HEK293T (cell line): Measurements from ENCODE around the gene C2CD2.

Experiments
- ARNT ChIP-seq: fragments of 450-650 bp; IDR thresholded peaks from 2 replicates; pipeline ENCODE4 v1.6.1; 2017; ENCODE audit warnings: mild to moderate bottlenecking
- BHLHE40 ChIP-seq: fragments of 450-650 bp; IDR thresholded peaks from 2 replicates; pipeline ENCODE4 v1.6.1; 2016; ENCODE audit warnings: mild to moderate bottlenecking, moderate library complexity, borderline replicate concordance
- ELF4 ChIP-seq: fragments of 450-650 bp; IDR thresholded peaks from 2 replicates; pipeline ENCODE4 v1.6.1; 2017; ENCODE audit warnings: antibody characterized with exemption
- FOXK2 ChIP-seq: fragments of 450-650 bp; IDR thresholded peaks from 2 replicates; pipeline ENCODE4 v1.6.1; 2016; ENCODE audit warnings: mild to moderate bottlenecking
- NFRKB ChIP-seq: fragments of 450-650 bp; IDR thresholded peaks from 2 replicates; pipeline ENCODE4 v1.6.1; 2016; ENCODE audit warnings: mild to moderate bottlenecking, moderate library complexity
- SP1 ChIP-seq: fragments of 450-650 bp; IDR thresholded peaks from 2 replicates; pipeline ENCODE4 v1.6.1; 2017
- TARDBP ChIP-seq: fragments of 450-650 bp; IDR thresholded peaks from 2 replicates; pipeline ENCODE4 v1.6.1; 2016

- TF ChIP-seq NFRKB (no peak), ELF4 (no peak), ARNT (no peak), SP1 (no peak), BHLHE40 (no peak), TARDBP (no peak), FOXK2 (no peak)
These were observed 82.4 kb downstream of the C2CD2 start for GRCh38 chr21:41871293-41872030.
